H1 (cell line): ENCODE results near the gene KCTD2. TPM values are rescaled to one million over a fixed set of nuclear protein-coding genes. Genes with fewer than 3 reads are reported as not detected.

ENCODE experiments used
- CTCF ChIA-PET: fragments of 300-600 bp; sonication (Branson Sonifier 250); formaldehyde crosslinking; loops from one replicate; lab custom pipeline; 2021; ENCODE audit not compliant: partially characterized antibody; lab: Charles Lee
- POLR2A ChIA-PET: fragments of 300-600 bp; sonication (Branson Sonifier 250); formaldehyde crosslinking; loops from one replicate; lab custom pipeline; 2021; ENCODE audit warnings: inconsistent platforms; ENCODE audit not compliant: partially characterized antibody; lab: Charles Lee
- DNase-seq, 2 experiments: peaks; one replicate each; pipeline versions ENCODE4 v3.0.0 to v3.0.0-alpha.2; 2010 to 2022; ENCODE audit warnings: low spot score in 2 of 2, low read depth in 1 of 2, mixed read lengths in 1 of 2
- FAIRE-seq: peaks from 2 replicates; lab custom pipeline; 2011; peaks lifted over from hg19 to GRCh38; lab: Jason Lieb, UNC
- H2AFZ ChIP-seq: 2 replicates; pipeline ENCODE4 v1.8.1; 2012; ENCODE audit warnings: low read length, inconsistent platforms
- H2AK5ac ChIP-seq: 2 replicates; pipeline ENCODE4 v1.6.1; 2013; ENCODE audit warnings: low read depth, low read length
- H2BK120ac ChIP-seq: replicated peaks from 2 replicates; pipeline ENCODE3; 2013; ENCODE audit warnings: low read depth, low read length, inconsistent platforms
- H2BK12ac ChIP-seq: 2 replicates; pipeline ENCODE4 v1.6.1; 2013; ENCODE audit warnings: low read depth, low read length
- H2BK15ac ChIP-seq: 2 replicates; pipeline ENCODE4 v1.6.1; 2013; ENCODE audit warnings: low read length
- H2BK20ac ChIP-seq: 2 replicates; pipeline ENCODE4 v1.6.1; 2013; ENCODE audit warnings: low read length
- H2BK5ac ChIP-seq: 2 replicates; pipeline ENCODE4 v1.6.1; 2013; ENCODE audit warnings: low read depth, low read length
- H3K14ac ChIP-seq: 2 replicates; pipeline ENCODE4 v1.6.1; 2013; ENCODE audit warnings: inconsistent platforms; ENCODE audit not compliant: insufficient read length
- H3K18ac ChIP-seq: 2 replicates; pipeline ENCODE4 v1.6.1; 2013; ENCODE audit warnings: low read length; ENCODE audit errors: extremely low read depth
- H3K23ac ChIP-seq: 2 replicates; pipeline ENCODE4 v1.6.1; 2013; ENCODE audit warnings: inconsistent platforms; ENCODE audit not compliant: insufficient read length
- H3K23me2 ChIP-seq: 2 replicates; pipeline ENCODE4 v1.6.1; 2013; ENCODE audit warnings: low read depth, low read length
- H3K27ac ChIP-seq: 2 replicates; pipeline ENCODE4 v1.6.1; 2011; ENCODE audit warnings: low read depth, low read length, inconsistent platforms
- H3K27me3 ChIP-seq, 4 experiments: replicated peaks in 1 of 4; 1 replicate in 1 of 4; 2 replicates in 3 of 4; pipeline versions ENCODE4 v1.6.1 to v1.8.1; 2011 to 2013; ENCODE audit warnings: low read length in 3 of 4, mild to moderate bottlenecking in 3 of 4, inconsistent platforms in 2 of 4, mixed read lengths in 2 of 4, moderate library complexity in 1 of 4; ENCODE audit not compliant: control insufficient read depth in 3 of 4, insufficient read depth in 3 of 4; ENCODE audit errors: extremely low read depth in 1 of 4
- H3K36me3 ChIP-seq, 4 experiments: 2 replicates each; pipeline versions ENCODE4 v1.6.1 to v1.8.1; 2011 to 2013; ENCODE audit warnings: mild to moderate bottlenecking in 4 of 4, low read length in 3 of 4, moderate library complexity in 2 of 4, control low read depth in 1 of 4, inconsistent platforms in 1 of 4; ENCODE audit not compliant: insufficient read depth in 4 of 4, control insufficient read depth in 2 of 4
- H3K4ac ChIP-seq: replicated peaks from 2 replicates; pipeline ENCODE3; 2013; ENCODE audit warnings: low read length, low read depth, mixed read lengths, inconsistent platforms; ENCODE audit not compliant: insufficient read length
- H3K4me1 ChIP-seq, 4 experiments: replicated peaks in 1 of 4; 1 replicate in 1 of 4; 2 replicates in 3 of 4; pipeline versions ENCODE4 v1.6.1 to v1.8.1; 2011 to 2013; ENCODE audit warnings: low read length in 3 of 4, inconsistent platforms in 2 of 4, mixed read lengths in 1 of 4; ENCODE audit not compliant: insufficient read depth in 4 of 4, control insufficient read depth in 3 of 4
- H3K4me2 ChIP-seq, 2 experiments: 2 replicates each; pipeline versions ENCODE4 v1.6.1 to v1.8.1; 2011 to 2013; ENCODE audit warnings: low read depth in 2 of 2, low read length in 2 of 2, control low read depth in 1 of 2, inconsistent platforms in 1 of 2, mild to moderate bottlenecking in 1 of 2; ENCODE audit not compliant: insufficient read depth in 1 of 2
- H3K4me3 ChIP-seq, 4 experiments: fragments of 200-600, 300-600 bp in 1 of 4; sonication (generic), shearing (Covaris generic), sonication (Bioruptor Twin) in 1 of 4; 2 replicates each; pipeline versions ENCODE4 v1.5.1 to v1.8.1; 2011 to 2016; ENCODE audit warnings: low read length in 4 of 4, low read depth in 3 of 4, control low read depth in 2 of 4, inconsistent platforms in 2 of 4, mild to moderate bottlenecking in 2 of 4, mixed read lengths in 1 of 4, moderate library complexity in 1 of 4; ENCODE audit not compliant: insufficient read depth in 2 of 4; ENCODE audit errors: extremely low read depth in 1 of 4
- H3K56ac ChIP-seq: replicated peaks from 2 replicates; pipeline ENCODE3; 2013; ENCODE audit warnings: low read depth, mild to moderate bottlenecking, mixed read lengths, low read length, inconsistent platforms; ENCODE audit not compliant: insufficient read length
- H3K79me1 ChIP-seq: 2 replicates; pipeline ENCODE4 v1.6.1; 2013; ENCODE audit warnings: low read depth, low read length, control low read depth
- H3K79me2 ChIP-seq, 2 experiments: 2 replicates each; pipeline versions ENCODE4 v1.6.1 to v1.8.1; 2012 to 2013; ENCODE audit warnings: low read length in 2 of 2, mild to moderate bottlenecking in 2 of 2, inconsistent platforms in 1 of 2; ENCODE audit not compliant: insufficient read depth in 2 of 2, control insufficient read depth in 1 of 2
- H3K9ac ChIP-seq, 4 experiments: replicated peaks in 1 of 4; 1 replicate in 1 of 4; 2 replicates in 3 of 4; pipeline versions ENCODE4 v1.6.1 to v1.8.1; 2011 to 2013; ENCODE audit warnings: low read depth in 3 of 4, low read length in 3 of 4, control low read depth in 2 of 4, mild to moderate bottlenecking in 2 of 4, moderate library complexity in 2 of 4, inconsistent platforms in 1 of 4; ENCODE audit errors: extremely low read depth in 1 of 4
- H3K9me3 ChIP-seq, 2 experiments: 2 replicates each; pipeline versions ENCODE4 v1.6.1 to v1.8.1; 2012 to 2013; ENCODE audit warnings: mild to moderate bottlenecking in 2 of 2, moderate library complexity in 2 of 2, control low read depth in 1 of 2, inconsistent platforms in 1 of 2, low read depth in 1 of 2, low read length in 1 of 2, mixed read lengths in 1 of 2; ENCODE audit not compliant: insufficient read depth in 2 of 2
- H4K20me1 ChIP-seq, 2 experiments: replicated peaks in 1 of 2; 2 replicates each; pipeline versions ENCODE3 to v1.8.1; 2011 to 2013; ENCODE audit warnings: inconsistent platforms in 2 of 2, low read length in 2 of 2, mild to moderate bottlenecking in 1 of 2; ENCODE audit not compliant: insufficient read depth in 2 of 2, control insufficient read depth in 1 of 2
- H4K5ac ChIP-seq: 2 replicates; pipeline ENCODE4 v1.6.1; 2013; ENCODE audit warnings: low read length, low read depth, mixed read lengths, inconsistent platforms; ENCODE audit not compliant: insufficient read length
- H4K8ac ChIP-seq: 2 replicates; pipeline ENCODE4 v1.8.0; 2013; ENCODE audit warnings: mild to moderate bottlenecking, moderate library complexity, low read length, inconsistent platforms; ENCODE audit not compliant: insufficient read depth; ENCODE audit errors: extremely low read depth
- H4K91ac ChIP-seq: replicated peaks from 2 replicates; pipeline ENCODE3; 2013; ENCODE audit warnings: low read length, mixed read lengths, inconsistent platforms; ENCODE audit not compliant: insufficient read length
- GABPA ChIP-seq: IDR thresholded peaks from 2 replicates; pipeline ENCODE4 v1.6.1; 2011; ENCODE audit warnings: mild to moderate bottlenecking, low read length, moderate library complexity, borderline replicate concordance; ENCODE audit not compliant: insufficient read depth
- JUN ChIP-seq: IDR thresholded peaks from 2 replicates; pipeline ENCODE4 v1.6.1; 2011; ENCODE audit warnings: low read depth, mild to moderate bottlenecking, improper control_type of control experiment, low read length
- NANOG ChIP-seq: IDR thresholded peaks from 2 replicates; pipeline ENCODE4 v1.6.1; 2011; ENCODE audit warnings: low read length, low read depth, mild to moderate bottlenecking, inconsistent platforms; ENCODE audit not compliant: insufficient read depth, poor library complexity, severe bottlenecking
- POLR2AphosphoS5 ChIP-seq: IDR thresholded peaks from 2 replicates; pipeline ENCODE4 v1.6.1; 2011; ENCODE audit warnings: low read depth, low read length
- RXRA ChIP-seq: IDR thresholded peaks from 2 replicates; pipeline ENCODE4 v1.6.1; 2011; ENCODE audit warnings: low read depth, mild to moderate bottlenecking, low read length, moderate library complexity; ENCODE audit not compliant: insufficient read depth
- SP1 ChIP-seq: IDR thresholded peaks from 2 replicates; pipeline ENCODE4 v1.6.1; 2011; ENCODE audit warnings: low read depth, low read length
- SUZ12 ChIP-seq: fragments of 200-600 bp; sonication (generic); IDR thresholded peaks from 2 replicates; pipeline ENCODE4 v1.6.1; 2012; ENCODE audit warnings: mild to moderate bottlenecking, inconsistent platforms, low read length, moderate library complexity, mixed read lengths
- WGBS, 2 experiments: shearing (Covaris generic) in 1 of 2; methylation state at CpG; one replicate each; pipeline versions ENCODE4 v1.1.6 to v1.1.7; 2013 to 2015; ENCODE audit warnings: low lambda C conversion rate in 2 of 2, mixed read lengths in 2 of 2, inconsistent platforms in 1 of 2, low coverage in 1 of 2, missing lambda C conversion rate in 1 of 2; ENCODE audit not compliant: insufficient replicate concordance in 2 of 2, insufficient coverage in 1 of 2, insufficient read length in 1 of 2; ENCODE audit errors: extremely low coverage in 1 of 2, missing lambda C conversion rate in 1 of 2; 5-methylcytosine and 5-hydroxymethylcytosine counted together
- polyA plus RNA-seq, 7 experiments: library from polyadenylated mRNA; depleted of rRNA in 3 of 7; stranded (reverse) in 5 of 7; unstranded in 2 of 7; fragments of >200 nt in 5 of 7; fragments of 200-250 nt in 2 of 7; gene quantifications; 1 replicate in 5 of 7; 2 replicates in 1 of 7; 4 replicates in 1 of 7; pipeline versions ENCODE4 v1.2.1 to v1.2.3, GENCODE V29; 2011 to 2013; ENCODE audit warnings: missing spikeins in 2 of 7, mixed read lengths in 2 of 7
- total RNA-seq: library from RNA; stranded (reverse); fragmentation: NEBNext Ultra II Directional; extraction: Animal tissue kit (Norgen Biotek cat#: 25700); gene quantifications from 2 replicates; pipeline ENCODE4 v1.2.1, GENCODE V29; 2021
- TF ChIP-seq, protein P1 (sequence below): IDR thresholded peaks from 2 replicates; pipeline ENCODE4 v1.6.1; 2011; ENCODE audit warnings: low read length, improper control_type of control experiment
- TF ChIP-seq, protein P2 (sequence below): IDR thresholded peaks from 2 replicates; pipeline ENCODE4 v1.6.1; 2012; ENCODE audit warnings: low read length, inconsistent platforms

The KCTD2 gene
- total and polyA plus RNA-seq, 2 of the 8 experiments (the other 6 are each of a cell fraction or from before 2014, with no cell fraction given): 33.7 to 36.8 TPM

DNA sequence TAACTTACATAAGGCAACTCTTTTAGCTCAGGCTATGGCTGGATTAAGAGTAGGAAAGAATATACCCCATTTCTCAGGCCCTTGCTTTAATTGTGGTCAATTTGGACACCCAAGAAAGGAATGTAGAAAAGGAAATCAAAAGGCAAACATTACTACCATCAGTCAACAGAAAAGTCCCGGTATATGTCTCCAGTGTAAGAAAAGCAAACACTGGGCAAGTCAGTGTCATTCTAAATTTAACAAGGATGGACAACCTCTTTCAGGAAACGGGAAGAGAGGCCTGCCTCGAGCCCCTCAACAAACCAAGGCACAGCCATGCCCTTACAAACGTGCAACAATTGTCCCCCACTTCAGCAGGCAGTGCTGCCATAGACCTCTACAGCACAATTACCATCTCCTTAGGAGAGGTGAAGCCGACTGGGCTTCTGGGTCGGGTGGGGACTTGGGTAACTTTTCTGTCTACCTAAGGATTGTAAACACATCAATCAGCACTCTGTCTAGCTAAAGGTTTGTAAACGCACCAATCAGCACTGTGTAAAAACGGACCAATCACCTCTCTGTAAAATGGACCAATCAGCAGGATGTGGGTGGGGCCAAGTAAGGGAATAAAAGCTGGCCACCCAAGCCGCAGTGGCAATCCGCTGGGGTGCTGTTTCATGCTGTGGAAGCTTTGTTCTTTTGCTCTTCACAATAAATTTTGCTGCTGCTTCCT, 22.2 kb upstream of the KCTD2 start:
- DNase-seq: no peak
- no peak overlapping the region for H3K14ac ChIP-seq
- H2BK120ac ChIP-seq: no peak overlapping the region
- H3K4ac ChIP-seq: no peak overlapping the region
- H2AK5ac ChIP-seq: no peak overlapping the region
- no peak overlapping the region for H4K91ac ChIP-seq
- no peak for FAIRE-seq
- WGBS, 2 experiments: 91% methylated on average over 10 of the region's 10 CpGs; no CpG with 5 or more reads in 1 of the 2 experiments
- H3K23ac ChIP-seq: no peak overlapping the region
- H2BK20ac ChIP-seq: no peak overlapping the region
- peaks cover 0 to 3% of the 10 kb centered on the region in 2 experiments for H4K20me1 ChIP-seq
- H3K4me3 ChIP-seq: no peak overlapping the region
- H4K5ac ChIP-seq: no peak overlapping the region
- peaks cover 3 to 4% of the 10 kb centered on the region in 2 experiments; a peak in 1 of 4 replicates for H3K9me3 ChIP-seq
- ChIA-PET POLR2A (interaction anchor here (0.9 to 4.2 kb wide), 5 partner anchors 11 to 52 kb away, joined by 3 to 48 read pairs (median 7); partner anchors contain the start of genes ATP5PD, CDR2L, HID1 and KCTD2), CTCF (interaction anchor here (0.6 to 4.7 kb wide), 24 partner anchors 11 to 388 kb away, joined by 3 to 27 read pairs (median 4); partner anchors contain the start of genes CDR2L, MRPL58, OTOP2 and USH1G)
- no peak overlapping the region for H3K27ac ChIP-seq
- no peaks in the 10 kb centered on the region for H3K4me1 ChIP-seq
- H3K23me2 ChIP-seq: no peaks in the 10 kb centered on the region
- H3K27me3 ChIP-seq: no peaks in the 10 kb centered on the region
- H4K8ac ChIP-seq: no peak overlapping the region; the same call in 1 of the 2 replicates
- H3K18ac ChIP-seq: no peak overlapping the region
- H3K79me1 ChIP-seq: no peaks in the 10 kb centered on the region
- no peak overlapping the region for H3K4me2 ChIP-seq
- peaks cover 3 to 23% (median 17%) of the 10 kb centered on the region in 4 experiments; a peak in 7 of 8 replicates for H3K36me3 ChIP-seq
- no peaks in the 10 kb centered on the region for H3K79me2 ChIP-seq
- no peak overlapping the region for H3K56ac ChIP-seq
- no peak overlapping the region for H2BK15ac ChIP-seq
- no peak overlapping the region for H2BK12ac ChIP-seq
- H2AFZ ChIP-seq: no peak overlapping the region
- no peak overlapping the region for H2BK5ac ChIP-seq
- no peak overlapping the region for H3K9ac ChIP-seq
- TF ChIP-seq, protein P1, sequence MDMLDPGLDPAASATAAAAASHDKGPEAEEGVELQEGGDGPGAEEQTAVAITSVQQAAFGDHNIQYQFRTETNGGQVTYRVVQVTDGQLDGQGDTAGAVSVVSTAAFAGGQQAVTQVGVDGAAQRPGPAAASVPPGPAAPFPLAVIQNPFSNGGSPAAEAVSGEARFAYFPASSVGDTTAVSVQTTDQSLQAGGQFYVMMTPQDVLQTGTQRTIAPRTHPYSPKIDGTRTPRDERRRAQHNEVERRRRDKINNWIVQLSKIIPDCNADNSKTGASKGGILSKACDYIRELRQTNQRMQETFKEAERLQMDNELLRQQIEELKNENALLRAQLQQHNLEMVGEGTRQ: no peak
- no peak for TF ChIP-seq SUZ12
- TF ChIP-seq, protein P2, sequence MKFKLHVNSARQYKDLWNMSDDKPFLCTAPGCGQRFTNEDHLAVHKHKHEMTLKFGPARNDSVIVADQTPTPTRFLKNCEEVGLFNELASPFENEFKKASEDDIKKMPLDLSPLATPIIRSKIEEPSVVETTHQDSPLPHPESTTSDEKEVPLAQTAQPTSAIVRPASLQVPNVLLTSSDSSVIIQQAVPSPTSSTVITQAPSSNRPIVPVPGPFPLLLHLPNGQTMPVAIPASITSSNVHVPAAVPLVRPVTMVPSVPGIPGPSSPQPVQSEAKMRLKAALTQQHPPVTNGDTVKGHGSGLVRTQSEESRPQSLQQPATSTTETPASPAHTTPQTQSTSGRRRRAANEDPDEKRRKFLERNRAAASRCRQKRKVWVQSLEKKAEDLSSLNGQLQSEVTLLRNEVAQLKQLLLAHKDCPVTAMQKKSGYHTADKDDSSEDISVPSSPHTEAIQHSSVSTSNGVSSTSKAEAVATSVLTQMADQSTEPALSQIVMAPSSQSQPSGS: no peak
- no peak for TF ChIP-seq GABPA
- no peak for TF ChIP-seq POLR2AphosphoS5
- TF ChIP-seq NANOG: no peak
- TF ChIP-seq JUN: no peak
- no peak for TF ChIP-seq RXRA
- no peak for TF ChIP-seq SP1
